ENCODE measurements around the gene PPFIBP1.

Gene PPFIBP1

DNA sequence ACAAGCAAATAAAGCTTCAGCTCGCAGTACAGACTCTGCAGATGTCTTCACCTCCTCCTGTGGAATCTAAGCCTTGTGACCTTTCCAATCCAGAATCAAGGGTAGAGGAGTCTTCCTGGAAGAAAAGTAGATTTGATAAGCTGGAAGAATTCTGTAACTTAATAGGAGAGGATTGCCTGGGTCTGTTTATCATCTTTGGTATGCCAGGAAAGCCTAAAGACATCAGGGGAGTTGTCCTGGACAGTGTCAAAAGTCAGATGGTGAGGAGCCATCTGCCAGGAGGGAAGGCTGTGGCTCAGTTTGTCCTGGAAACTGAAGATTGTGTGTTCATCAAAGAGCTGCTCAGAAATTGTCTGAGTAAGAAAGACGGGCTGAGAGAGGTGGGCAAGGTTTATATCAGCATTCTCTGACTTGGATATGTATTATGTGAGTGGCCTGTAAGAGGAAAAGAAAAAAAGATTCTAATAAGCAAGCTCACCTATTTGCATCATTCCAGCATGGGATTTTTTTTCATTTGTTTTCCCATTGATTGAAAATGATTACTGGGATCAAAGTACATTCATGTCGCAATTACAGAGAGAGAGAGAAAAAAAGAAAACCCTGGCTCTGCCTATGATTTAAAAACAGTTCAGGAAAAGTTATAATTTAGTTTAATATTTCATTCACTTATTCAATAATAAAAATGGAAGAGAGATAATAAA, 173.0 kb downstream of the PPFIBP1 start:
- DNase-seq (ENCODE audit: low read depth, low spot score): no peak
- Histone ChIP-seq H3K9me3 (ENCODE audit: low read depth, low read length) (no peaks in the 10 kb centered on the region), H3K4me3 (no peak overlapping the region), H3K27ac (no peak overlapping the region), H3K9ac (ENCODE audit: insufficient read length) (no peak overlapping the region), H3K36me3 (ENCODE audit: insufficient read depth, low read length) (peaks cover 9% of the 10 kb centered on the region; the same call in 1 of the 2 replicates)
- TF ChIP-seq EZH2 (IDR thresholded peaks at IDR 0.05) (no peak), POLR2AphosphoS5 (IDR thresholded peaks at IDR 0.05; ENCODE audit: borderline replicate concordance, low read depth, low read length) (no peak), FOXP2 (optimal IDR thresholded peaks at IDR 0.05; ENCODE audit: control extremely low read depth, extremely low read length, insufficient read depth) (no peak)

DNA sequence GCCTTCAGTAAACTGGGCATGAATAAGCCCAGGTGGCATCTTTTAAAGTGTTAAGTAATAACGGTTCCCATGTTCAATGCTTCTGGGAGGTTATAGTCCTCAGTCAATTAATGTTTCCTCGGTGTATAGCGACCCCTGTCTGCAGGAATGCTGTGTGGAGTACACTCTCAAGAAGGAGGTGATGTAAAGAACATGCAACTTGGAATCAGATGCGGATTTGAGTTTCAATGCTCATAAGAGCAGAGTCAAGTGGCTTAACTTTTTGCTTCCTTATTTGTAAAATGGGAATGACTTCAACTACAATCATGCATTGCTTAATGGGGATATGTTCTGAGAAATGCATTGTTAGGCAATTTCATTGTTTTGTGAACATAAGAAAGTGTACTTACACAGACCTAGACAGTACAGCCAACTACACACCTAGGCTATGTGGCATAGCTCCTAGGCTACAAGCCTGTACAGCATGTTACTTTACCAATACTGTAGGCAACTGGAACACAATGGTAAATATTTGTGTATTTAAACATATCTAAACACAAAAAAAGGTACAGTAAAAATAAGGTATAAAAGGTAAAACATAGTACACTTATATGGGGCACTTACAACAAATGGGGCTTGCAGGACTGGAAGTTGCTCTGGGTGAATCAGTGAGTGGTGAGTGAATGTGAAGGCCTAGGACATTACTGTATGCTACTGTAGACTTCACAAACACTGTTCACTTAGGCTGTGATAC, 179.9 kb downstream of the PPFIBP1 start:
- H3K36me3 ChIP-seq (ENCODE audit: insufficient read depth, low read length): no peaks in the 10 kb centered on the region
- no peak overlapping the region for H3K4me3 ChIP-seq
- H3K9ac ChIP-seq (ENCODE audit: insufficient read length): peak overlapping the region; percentile 23
- no peaks in the 10 kb centered on the region for H3K9me3 ChIP-seq (ENCODE audit: low read depth, low read length)
- no peak for TF ChIP-seq FOXP2 (optimal IDR thresholded peaks at IDR 0.05; ENCODE audit: control extremely low read depth, extremely low read length, insufficient read depth)
- no peak for TF ChIP-seq POLR2AphosphoS5 (IDR thresholded peaks at IDR 0.05; ENCODE audit: borderline replicate concordance, low read depth, low read length)
- TF ChIP-seq EZH2 (IDR thresholded peaks at IDR 0.05): no peak
- peak overlapping the region; percentile 58; the same call in 1 of the 2 replicates for H3K27ac ChIP-seq
- DNase-seq (ENCODE audit: low read depth, low spot score): peak; percentile 76

DNA sequence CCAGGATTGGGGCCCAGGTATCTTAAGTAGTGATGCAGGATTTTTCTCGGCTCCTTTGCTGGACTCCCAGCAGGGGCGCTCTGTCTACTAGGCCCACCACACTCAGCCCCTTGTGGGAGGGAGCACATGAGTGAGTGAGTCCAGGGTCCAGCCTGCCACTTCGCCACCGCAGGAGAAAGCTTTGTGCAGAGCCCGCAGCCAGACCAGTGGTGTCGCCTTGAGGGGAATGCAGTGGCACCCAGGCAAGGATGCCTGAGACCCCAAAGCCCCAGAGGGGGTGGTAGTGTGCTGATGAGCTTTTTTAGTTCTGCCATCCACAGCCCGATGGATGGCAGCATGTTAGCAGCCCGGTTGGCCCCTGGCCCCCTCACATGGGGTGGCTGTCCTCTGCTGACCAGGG, 181.3 kb downstream of the PPFIBP1 start:
- no peaks in the 10 kb centered on the region for H3K36me3 ChIP-seq (ENCODE audit: insufficient read depth, low read length)
- no peak overlapping the region for H3K4me3 ChIP-seq
- H3K9ac ChIP-seq (ENCODE audit: insufficient read length): no peak overlapping the region
- no peak for DNase-seq (ENCODE audit: low read depth, low spot score)
- no peaks in the 10 kb centered on the region for H3K9me3 ChIP-seq (ENCODE audit: low read depth, low read length)
- TF ChIP-seq POLR2AphosphoS5 (IDR thresholded peaks at IDR 0.05; ENCODE audit: borderline replicate concordance, low read depth, low read length) (no peak), EZH2 (IDR thresholded peaks at IDR 0.05) (no peak), FOXP2 (optimal IDR thresholded peaks at IDR 0.05; ENCODE audit: control extremely low read depth, extremely low read length, insufficient read depth) (no peak)
- no peak overlapping the region for H3K27ac ChIP-seq

DNA sequence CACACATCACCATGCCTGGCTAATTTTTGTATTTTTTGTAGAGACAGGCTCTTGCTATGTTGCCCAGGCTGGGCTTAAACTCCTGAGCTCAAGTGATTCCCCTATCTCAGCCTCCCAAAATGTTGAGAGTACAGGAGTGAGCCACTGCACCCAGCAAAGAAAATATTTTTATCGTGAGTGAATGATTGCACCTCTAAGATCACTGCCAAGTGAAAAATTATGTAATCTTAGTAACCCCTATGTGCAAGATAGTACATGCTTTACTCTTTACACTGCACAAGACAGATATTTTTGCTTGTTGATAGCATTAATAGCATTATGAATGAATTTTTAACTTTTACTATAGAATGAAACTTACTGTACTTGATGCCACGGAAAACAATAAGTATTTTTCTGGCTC, 183.2 kb downstream of the PPFIBP1 start:
- TF ChIP-seq FOXP2 (optimal IDR thresholded peaks at IDR 0.05; ENCODE audit: control extremely low read depth, extremely low read length, insufficient read depth) (no peak), POLR2AphosphoS5 (IDR thresholded peaks at IDR 0.05; ENCODE audit: borderline replicate concordance, low read depth, low read length) (no peak), EZH2 (IDR thresholded peaks at IDR 0.05) (no peak)
- DNase-seq (ENCODE audit: low read depth, low spot score): no peak
- Histone ChIP-seq H3K27ac (no peak overlapping the region), H3K9ac (ENCODE audit: insufficient read length) (no peak overlapping the region), H3K9me3 (ENCODE audit: low read depth, low read length) (no peaks in the 10 kb centered on the region), H3K4me3 (no peak overlapping the region), H3K36me3 (ENCODE audit: insufficient read depth, low read length) (no peaks in the 10 kb centered on the region)

DNA sequence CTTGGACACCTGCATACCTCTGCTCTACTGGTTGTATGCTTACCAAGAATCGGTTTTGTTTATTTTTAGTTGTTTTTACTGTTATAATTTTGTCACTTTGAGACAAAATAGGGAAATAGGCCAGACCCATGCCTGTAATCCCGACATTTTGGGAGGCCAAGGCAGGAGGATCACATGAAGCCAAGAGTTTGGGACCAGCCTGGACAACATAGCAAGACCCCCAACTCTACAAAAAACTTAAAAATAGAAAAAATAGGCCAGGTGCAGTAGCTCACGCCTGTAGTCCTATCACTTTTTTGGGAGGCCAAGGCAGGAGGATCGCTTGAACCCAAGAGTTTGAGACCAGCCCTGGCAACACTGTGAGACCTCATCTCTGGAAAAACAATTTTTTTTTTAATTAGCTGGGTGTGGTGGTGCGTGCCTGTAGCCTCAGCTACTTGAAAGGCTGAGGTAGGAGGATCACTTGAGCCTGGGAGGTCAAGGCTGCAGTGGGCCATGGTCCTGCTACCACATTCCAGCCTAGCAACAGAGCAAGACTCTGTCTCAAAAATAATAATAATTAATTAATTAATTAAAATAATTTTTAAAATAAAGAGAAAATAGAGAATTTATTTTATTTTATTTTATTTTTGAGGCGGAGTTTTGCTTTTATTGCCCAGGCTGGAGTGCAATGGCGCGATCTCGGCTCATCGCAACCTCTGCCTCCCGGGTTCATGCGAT, 185.4 kb downstream of the PPFIBP1 start:
- Histone ChIP-seq H3K36me3 (ENCODE audit: insufficient read depth, low read length) (peaks cover 4% of the 10 kb centered on the region; the same call in 1 of the 2 replicates), H3K9ac (ENCODE audit: insufficient read length) (no peak overlapping the region), H3K9me3 (ENCODE audit: low read depth, low read length) (no peaks in the 10 kb centered on the region), H3K4me3 (no peak overlapping the region), H3K27ac (no peak overlapping the region)
- TF ChIP-seq POLR2AphosphoS5 (IDR thresholded peaks at IDR 0.05; ENCODE audit: borderline replicate concordance, low read depth, low read length) (no peak), EZH2 (IDR thresholded peaks at IDR 0.05) (no peak), FOXP2 (optimal IDR thresholded peaks at IDR 0.05; ENCODE audit: control extremely low read depth, extremely low read length, insufficient read depth) (no peak)
- no peak for DNase-seq (ENCODE audit: low read depth, low spot score)

DNA sequence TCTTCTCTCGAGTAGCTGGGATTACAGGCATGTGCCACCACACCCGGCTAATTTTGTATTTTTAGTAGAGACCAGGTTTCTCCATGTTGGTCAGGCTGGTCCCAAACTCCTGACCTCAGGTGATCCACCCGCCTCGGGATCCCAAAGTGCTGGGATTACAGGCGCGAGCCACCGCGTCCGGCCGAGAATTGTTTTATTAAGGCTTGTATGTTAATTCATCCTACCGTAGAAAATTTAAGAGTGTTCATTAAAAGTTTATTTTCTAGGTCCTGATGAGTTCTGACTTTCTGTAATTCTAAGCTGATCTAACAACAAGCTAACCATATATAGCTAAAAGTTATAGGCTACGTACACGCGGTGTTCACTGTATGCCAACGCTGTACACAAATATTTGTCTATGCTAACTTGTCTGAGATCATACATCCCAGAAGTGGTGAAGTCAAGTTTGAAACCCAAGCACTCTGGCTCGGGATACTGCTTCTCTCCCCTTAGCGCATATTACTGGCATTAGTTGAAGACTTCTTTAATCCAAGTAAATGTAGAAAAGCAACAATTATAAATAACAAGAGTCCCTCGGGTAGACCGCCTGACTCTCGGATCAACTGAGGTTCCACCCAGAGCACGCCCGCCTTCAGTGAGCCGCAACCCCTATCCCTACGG, 186.1 kb downstream of the PPFIBP1 start:
- Histone ChIP-seq H3K4me3 (peak overlapping the region; percentile 99), H3K9ac (ENCODE audit: insufficient read length) (peak overlapping the region; percentile 91), H3K36me3 (ENCODE audit: insufficient read depth, low read length) (peaks cover 9% of the 10 kb centered on the region; the same call in 1 of the 2 replicates), H3K27ac (peak overlapping the region; percentile 74), H3K9me3 (ENCODE audit: low read depth, low read length) (no peaks in the 10 kb centered on the region)
- no peak for TF ChIP-seq POLR2AphosphoS5 (IDR thresholded peaks at IDR 0.05; ENCODE audit: borderline replicate concordance, low read depth, low read length)
- no peak for TF ChIP-seq FOXP2 (optimal IDR thresholded peaks at IDR 0.05; ENCODE audit: control extremely low read depth, extremely low read length, insufficient read depth)
- peak; percentile 40 for DNase-seq (ENCODE audit: low read depth, low spot score)

DNA sequence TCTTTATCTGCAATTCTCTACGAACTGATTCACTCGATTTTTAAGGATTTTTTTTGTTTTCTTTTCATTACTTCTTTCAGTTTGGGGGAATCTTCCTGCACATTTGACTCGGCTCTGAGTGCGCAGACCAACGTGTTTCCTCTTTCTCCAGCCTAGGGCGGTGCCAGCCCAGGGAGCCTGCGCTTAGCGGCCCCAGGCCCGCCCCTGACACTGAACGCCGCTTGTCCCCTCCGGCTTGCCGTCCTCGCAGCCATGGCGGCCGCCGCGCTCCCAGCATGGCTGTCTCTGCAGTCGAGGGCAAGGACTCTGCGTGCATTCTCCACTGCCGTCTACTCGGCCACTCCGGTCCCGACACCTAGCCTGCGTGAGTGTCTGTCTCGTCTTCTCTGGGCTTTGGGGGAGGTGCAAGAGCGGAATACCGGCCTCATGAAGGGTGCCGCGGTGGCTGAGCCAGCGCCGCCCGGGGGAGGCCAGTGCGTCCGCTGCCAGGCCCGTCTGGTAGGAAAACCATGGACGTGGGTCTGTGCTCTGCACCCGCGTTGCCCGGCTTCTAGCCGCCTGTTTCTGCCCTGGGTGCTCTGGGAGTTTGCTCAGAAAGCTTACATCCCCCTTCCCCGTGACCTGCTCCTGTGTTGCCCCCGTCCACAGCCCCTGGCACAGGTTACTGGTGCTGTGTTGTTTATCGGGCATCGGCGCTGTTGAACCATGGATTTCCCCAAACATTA, 186.7 kb downstream of the PPFIBP1 start, which contains the start of gene MRPS35:
MRPS35 (plus strand) TSS at position 241 of the 725 bp plus-strand sequence; CDS start at position 253, 12 bp downstream.
- Histone ChIP-seq H3K9ac (ENCODE audit: insufficient read length) (peak within 1 kb of the TSS; percentile 91), H3K27ac (peak within 1 kb of the TSS; percentile 74), H3K36me3 (ENCODE audit: insufficient read depth, low read length) (peaks cover 15% of the 10 kb centered on the region; the same call in 1 of the 2 replicates), H3K4me3 (peak within 1 kb of the TSS; percentile 99), H3K9me3 (ENCODE audit: low read depth, low read length) (no peaks in the 10 kb centered on the region)
- DNase-seq (ENCODE audit: low read depth, low spot score): peak; percentile 52
- TF ChIP-seq FOXP2 (optimal IDR thresholded peaks at IDR 0.05; ENCODE audit: control extremely low read depth, extremely low read length, insufficient read depth) (no peak), POLR2AphosphoS5 (IDR thresholded peaks at IDR 0.05; ENCODE audit: borderline replicate concordance, low read depth, low read length) (peak; percentile 95), EZH2 (IDR thresholded peaks at IDR 0.05) (no peak)

Measured in SK-N-MC (cell line).